Mucosa of descending colon (tissue), 3 donors: ENCODE data around the gene ASTN2. TPM values are rescaled to one million over a fixed set of nuclear protein-coding genes. Genes with fewer than 3 reads are reported as not detected.
A peak's percentile ranks its signal among the peaks of the same experiment; 100 is the strongest.

ENCODE experiments used
- ATAC-seq: fragments of 200-7000 bp; cut with Tn5 transposase; one replicate; pipeline ENCODE4 v1.9.1; 2020; ENCODE audit warnings: mild to moderate bottlenecking, moderate library complexity
- DNase-seq, 3 donors: peaks; one replicate each; pipeline ENCODE4 v3.0.0-alpha.2; 2020
- H3K36me3 ChIP-seq: fragments of 200-600 bp; one replicate; pipeline ENCODE4 v1.8.0; 2021; ENCODE audit warnings: low read depth, mild to moderate bottlenecking
- H3K4me1 ChIP-seq: fragments of 200-600 bp; one replicate; pipeline ENCODE4 v1.8.0; 2021; ENCODE audit warnings: low read depth, mild to moderate bottlenecking
- H3K4me3 ChIP-seq: fragments of 200-600 bp; one replicate; pipeline ENCODE4 v1.8.0; 2021; ENCODE audit warnings: mild to moderate bottlenecking
- H3K9me3 ChIP-seq: fragments of 200-600 bp; one replicate; pipeline ENCODE4 v1.8.0; 2021; ENCODE audit warnings: mild to moderate bottlenecking
- CTCF ChIP-seq: fragments of 200-600 bp; IDR thresholded peaks from one replicate; pipeline ENCODE4 v1.8.0; 2022; ENCODE audit warnings: antibody characterized with exemption, mild to moderate bottlenecking
- intact Hi-C, 2 donors: fragments of 100-400 bp; cut with DNase I in 1 of 2; cut with micrococcal nuclease in 1 of 2; formaldehyde crosslinking; loops; one replicate each; pipeline versions ENCODE4 v1.11.0 to v1.11.1; 2022; cut with DNase I, micrococcal nuclease
- long read RNA-seq, 2 donors: library from polyadenylated mRNA; unstranded; transcript quantifications; one replicate each; pipeline ENCODE4 v2.0.0, GENCODE V29; 2019 to 2021
- total RNA-seq, 3 donors: library from RNA; stranded (reverse); fragmentation: NEBNext Ultra II Directional in 2 of 3; extraction: Animal tissue kit (Norgen Biotek cat#: 25700) in 2 of 3; gene quantifications; one replicate each; pipeline versions ENCODE4 v1.2.1 to v1.2.4, GENCODE V29; 2021 to 2023
- donor health status: DM: no; HTN: no; CAD: no; lungs with moderate emphysema.
- donor health status: DM: no; HTN: no; CAD: no.
- donor health status: DM: no; HTN: yes; CAD: no.

Gene ASTN2, protein sequence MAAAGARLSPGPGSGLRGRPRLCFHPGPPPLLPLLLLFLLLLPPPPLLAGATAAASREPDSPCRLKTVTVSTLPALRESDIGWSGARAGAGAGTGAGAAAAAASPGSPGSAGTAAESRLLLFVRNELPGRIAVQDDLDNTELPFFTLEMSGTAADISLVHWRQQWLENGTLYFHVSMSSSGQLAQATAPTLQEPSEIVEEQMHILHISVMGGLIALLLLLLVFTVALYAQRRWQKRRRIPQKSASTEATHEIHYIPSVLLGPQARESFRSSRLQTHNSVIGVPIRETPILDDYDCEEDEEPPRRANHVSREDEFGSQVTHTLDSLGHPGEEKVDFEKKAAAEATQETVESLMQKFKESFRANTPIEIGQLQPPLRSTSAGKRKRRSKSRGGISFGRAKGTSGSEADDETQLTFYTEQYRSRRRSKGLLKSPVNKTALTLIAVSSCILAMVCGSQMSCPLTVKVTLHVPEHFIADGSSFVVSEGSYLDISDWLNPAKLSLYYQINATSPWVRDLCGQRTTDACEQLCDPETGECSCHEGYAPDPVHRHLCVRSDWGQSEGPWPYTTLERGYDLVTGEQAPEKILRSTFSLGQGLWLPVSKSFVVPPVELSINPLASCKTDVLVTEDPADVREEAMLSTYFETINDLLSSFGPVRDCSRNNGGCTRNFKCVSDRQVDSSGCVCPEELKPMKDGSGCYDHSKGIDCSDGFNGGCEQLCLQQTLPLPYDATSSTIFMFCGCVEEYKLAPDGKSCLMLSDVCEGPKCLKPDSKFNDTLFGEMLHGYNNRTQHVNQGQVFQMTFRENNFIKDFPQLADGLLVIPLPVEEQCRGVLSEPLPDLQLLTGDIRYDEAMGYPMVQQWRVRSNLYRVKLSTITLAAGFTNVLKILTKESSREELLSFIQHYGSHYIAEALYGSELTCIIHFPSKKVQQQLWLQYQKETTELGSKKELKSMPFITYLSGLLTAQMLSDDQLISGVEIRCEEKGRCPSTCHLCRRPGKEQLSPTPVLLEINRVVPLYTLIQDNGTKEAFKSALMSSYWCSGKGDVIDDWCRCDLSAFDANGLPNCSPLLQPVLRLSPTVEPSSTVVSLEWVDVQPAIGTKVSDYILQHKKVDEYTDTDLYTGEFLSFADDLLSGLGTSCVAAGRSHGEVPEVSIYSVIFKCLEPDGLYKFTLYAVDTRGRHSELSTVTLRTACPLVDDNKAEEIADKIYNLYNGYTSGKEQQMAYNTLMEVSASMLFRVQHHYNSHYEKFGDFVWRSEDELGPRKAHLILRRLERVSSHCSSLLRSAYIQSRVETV (N-terminal part only)
- 1 to 10 TPM; 3.5 to 6.1 (median 5.4) TPM for total RNA-seq
- long read RNA-seq, donor 1, full-length matches to known transcripts, result 2 of 17 reads
- long read RNA-seq, donor 1, partial matches to known transcripts, result 6 of 17 reads
- long read RNA-seq, donor 1, other reads (novel, unspliced or antisense), result 9 of 17 reads
- long read RNA-seq, donor 2, partial matches to known transcripts, result 2 of 4 reads
- long read RNA-seq, donor 2, other reads (novel, unspliced or antisense), result 2 of 4 reads

GRCh38 chr9:117414906-117415331 is at the start of gene ASTN2:
TSS of gene ASTN2 (minus strand) at chr9:117415057. CDS start at chr9:117414938, 119 bp downstream.
- H3K36me3 ChIP-seq, result no peaks in the 10 kb centered on the region
- H3K9me3 ChIP-seq, result no peaks in the 10 kb centered on the region
- H3K4me3 ChIP-seq, result no peak within 1 kb of the TSS
- intact Hi-C loops, result no loop called here
- TF ChIP-seq CTCF, result no peak
- ATAC-seq (peak; percentile 9), DNase-seq (peak in 1 of 3 donors; percentile 38)
- no peaks in the 10 kb centered on the region for H3K4me1 ChIP-seq

- Histone ChIP-seq H3K4me1 (no peaks in the 10 kb centered on the region), H3K9me3 (no peaks in the 10 kb centered on the region), H3K36me3 (no peaks in the 10 kb centered on the region), H3K4me3 (no peak overlapping the region)
- DNase-seq (no peak), ATAC-seq (no peak)
- TF ChIP-seq CTCF, result no peak
- intact Hi-C loops, result no loop called here
Measured at GRCh38 chr9:117462861-117463260, 48.0 kb upstream of the ASTN2 start.

DNA sequence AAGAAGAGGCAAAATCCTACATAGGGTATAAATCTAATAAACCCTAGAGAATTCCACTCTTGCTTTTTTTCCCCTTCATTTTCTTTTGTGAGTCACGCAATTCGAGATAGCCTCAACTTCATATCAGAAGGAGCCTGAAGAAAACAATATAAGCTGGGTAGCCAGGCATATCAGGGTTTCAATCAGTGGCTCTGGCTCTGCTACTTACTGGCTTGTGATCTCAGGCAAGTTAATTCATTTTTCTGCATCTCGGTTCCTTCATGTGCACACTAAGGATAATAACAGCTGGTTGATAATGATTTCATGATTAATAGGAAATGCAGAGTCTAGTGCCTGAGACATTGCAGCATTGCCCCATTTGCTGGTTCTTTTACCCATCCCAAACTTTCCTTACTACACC is 46.5 kb upstream of the ASTN2 start:
- no peak for TF ChIP-seq CTCF
- no peaks in the 10 kb centered on the region for H3K9me3 ChIP-seq

DNA sequence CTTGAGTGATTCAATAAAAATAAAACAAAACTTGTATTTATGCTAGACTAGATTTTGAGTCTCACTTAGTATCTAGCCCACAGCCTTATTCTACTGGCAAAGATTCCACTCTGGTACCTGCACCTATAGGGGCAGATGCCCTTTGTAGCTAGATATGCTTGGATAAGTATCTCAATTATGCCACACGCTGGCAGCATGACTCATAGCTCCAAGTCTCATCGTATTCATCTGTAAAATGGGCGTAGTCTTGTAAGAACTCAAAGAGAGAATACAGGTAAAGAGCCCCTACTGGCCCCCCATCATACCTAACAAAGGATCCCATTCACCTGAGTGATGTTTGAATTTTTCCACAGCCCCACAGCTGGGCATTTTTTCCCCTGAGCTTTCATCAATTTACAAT is 45.9 kb upstream of the ASTN2 start:
- Histone ChIP-seq H3K36me3 (no peaks in the 10 kb centered on the region), H3K9me3 (no peaks in the 10 kb centered on the region), H3K4me3 (no peak overlapping the region), H3K4me1 (no peaks in the 10 kb centered on the region)
- ATAC-seq (no peak), DNase-seq (no peak)
- no peak for TF ChIP-seq CTCF
- intact Hi-C loops, result no loop called here

More for the DNA sequence above, 46.5 kb upstream of the ASTN2 start:
- Histone ChIP-seq H3K4me3 (no peak overlapping the region), H3K36me3 (no peaks in the 10 kb centered on the region), H3K4me1 (no peaks in the 10 kb centered on the region)
- ATAC-seq (no peak), DNase-seq (no peak)
- intact Hi-C loops, result no loop called here

DNA sequence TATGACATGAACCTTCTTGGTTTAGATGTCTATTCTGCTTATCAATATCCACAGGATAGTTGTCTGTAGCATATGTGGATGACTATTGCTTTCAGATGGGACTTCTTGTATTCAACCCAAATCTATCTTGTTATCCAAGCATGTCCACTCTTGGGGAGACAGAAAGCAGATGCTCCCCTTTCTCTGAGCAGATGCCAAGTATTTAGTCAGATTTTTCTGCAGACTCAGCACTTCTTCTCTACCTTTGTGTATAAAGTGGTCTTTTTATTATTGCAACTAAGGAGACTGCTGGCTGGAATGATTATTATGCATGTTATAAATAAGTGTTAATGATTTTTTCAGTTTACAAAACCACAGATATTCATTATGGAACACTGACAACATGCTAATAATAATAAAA is 45.1 kb upstream of the ASTN2 start:
- intact Hi-C loops, result no loop called here
- TF ChIP-seq CTCF, result no peak

More for the DNA sequence above, 45.1 kb upstream of the ASTN2 start:
- no peak overlapping the region for H3K4me3 ChIP-seq
- H3K4me1 ChIP-seq, result no peaks in the 10 kb centered on the region
- no peaks in the 10 kb centered on the region for H3K9me3 ChIP-seq
- DNase-seq (no peak), ATAC-seq (no peak)
- H3K36me3 ChIP-seq, result no peaks in the 10 kb centered on the region
